ENCODE measurements around the gene MRPL23.

MRPL23 gene

DNA sequence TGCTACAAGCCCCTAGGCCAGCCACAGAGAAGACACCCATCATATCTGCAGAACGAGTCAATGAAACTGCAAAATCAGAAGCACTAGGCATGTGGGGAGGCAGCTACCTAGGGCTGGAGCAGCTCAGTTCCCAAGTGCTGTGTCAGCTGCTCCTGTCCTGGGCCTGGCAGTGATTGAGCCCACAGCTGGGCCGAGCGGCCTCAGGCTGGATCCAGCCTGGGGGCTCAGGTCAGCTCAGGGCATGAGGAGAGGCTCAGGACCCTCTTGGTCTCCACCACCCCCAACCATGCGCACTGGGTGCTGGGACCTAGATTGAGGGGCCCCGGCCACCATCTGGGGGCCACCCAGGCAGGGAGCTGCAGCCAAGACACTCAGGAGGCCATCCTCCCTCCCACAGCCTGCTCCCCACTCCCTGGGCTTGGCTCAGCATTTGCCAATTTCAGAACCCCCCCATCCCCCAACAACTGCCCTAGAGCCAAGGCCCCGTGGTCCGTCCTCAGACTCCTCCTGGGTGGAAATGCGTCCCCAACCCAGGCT lies 30.1 kb upstream of the MRPL23 start:
- in situ Hi-C loops (cut with HindIII; ENCODE audit: low pct_unique_long_range_greater_than_20kb, low sequenced_read_pairs) = no loop called here
- no peak for DNase-seq (ENCODE audit: low read depth in 1 of 2, low spot score in 1 of 2)

GRCh38 chr11:1917523-1918435 lies 29.4 kb upstream of the MRPL23 start:
- in situ Hi-C loops (cut with HindIII; ENCODE audit: low pct_unique_long_range_greater_than_20kb, low sequenced_read_pairs) = no loop called here
- peak in 1 of 2 experiments; percentile 31 for DNase-seq (ENCODE audit: low read depth in 1 of 2, low spot score in 1 of 2)
- no peak for TF ChIP-seq JUND (IDR thresholded peaks at IDR 0.05; ENCODE audit: low read depth)

More for the DNA sequence above, 30.1 kb upstream of the MRPL23 start:
- no peak for TF ChIP-seq JUND (IDR thresholded peaks at IDR 0.05; ENCODE audit: low read depth)

GRCh38 chr11:1918436-1919315 lies 28.5 kb upstream of the MRPL23 start:
- no peak for TF ChIP-seq JUND (IDR thresholded peaks at IDR 0.05; ENCODE audit: low read depth)
- peak; percentile 31 to 45 for DNase-seq (ENCODE audit: low read depth in 1 of 2, low spot score in 1 of 2)
- in situ Hi-C loops (cut with HindIII; ENCODE audit: low pct_unique_long_range_greater_than_20kb, low sequenced_read_pairs) = no loop called here

DNA sequence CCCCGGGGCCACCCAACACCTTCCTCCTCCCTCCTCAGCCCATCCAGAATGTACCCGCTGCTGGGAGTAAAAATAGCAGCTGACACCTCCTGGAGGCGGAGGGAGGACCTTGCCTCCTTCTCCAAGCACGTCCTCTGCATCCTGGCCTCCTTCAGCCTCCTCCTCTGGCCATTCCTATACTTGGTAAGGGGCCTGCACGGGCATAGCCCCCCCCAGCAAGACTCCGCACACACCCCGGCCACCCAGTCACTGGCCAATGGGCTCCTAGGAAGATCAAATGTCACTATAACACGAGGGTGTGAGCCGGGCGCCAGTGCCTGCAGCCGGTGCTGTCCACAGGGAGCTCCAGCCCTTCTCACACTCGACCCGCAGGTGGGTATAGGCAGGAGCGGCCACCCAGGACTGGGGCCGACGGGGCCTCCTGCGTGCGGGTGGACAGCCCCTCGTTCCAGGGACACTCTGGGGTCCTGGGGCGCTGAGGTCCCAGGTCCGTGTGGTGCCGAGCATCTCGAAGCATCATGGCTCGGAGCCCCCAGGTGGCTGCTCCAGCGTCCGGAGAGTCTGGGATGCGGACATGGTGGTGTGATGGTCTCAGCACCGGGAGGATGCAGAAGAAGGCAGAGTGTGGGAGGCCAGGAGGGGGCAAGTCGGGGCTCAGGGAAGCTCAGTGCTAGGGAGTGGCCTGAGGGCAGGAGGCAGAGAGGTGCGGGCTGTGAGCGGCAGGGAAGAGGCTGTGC lies 27.6 kb upstream of the MRPL23 start, which contains the start of gene TNNT3:
Gene TNNT3 (plus strand): TSS at position 313 of the 737 bp plus-strand sequence. CDS start 3,172 bp downstream, outside the sequence.
- peak; percentile 18 to 33 for DNase-seq (ENCODE audit: low read depth in 1 of 2, low spot score in 1 of 2)
- no peak for TF ChIP-seq JUND (IDR thresholded peaks at IDR 0.05; ENCODE audit: low read depth)
- in situ Hi-C loops (cut with HindIII; ENCODE audit: low pct_unique_long_range_greater_than_20kb, low sequenced_read_pairs) = no loop called here

DNA sequence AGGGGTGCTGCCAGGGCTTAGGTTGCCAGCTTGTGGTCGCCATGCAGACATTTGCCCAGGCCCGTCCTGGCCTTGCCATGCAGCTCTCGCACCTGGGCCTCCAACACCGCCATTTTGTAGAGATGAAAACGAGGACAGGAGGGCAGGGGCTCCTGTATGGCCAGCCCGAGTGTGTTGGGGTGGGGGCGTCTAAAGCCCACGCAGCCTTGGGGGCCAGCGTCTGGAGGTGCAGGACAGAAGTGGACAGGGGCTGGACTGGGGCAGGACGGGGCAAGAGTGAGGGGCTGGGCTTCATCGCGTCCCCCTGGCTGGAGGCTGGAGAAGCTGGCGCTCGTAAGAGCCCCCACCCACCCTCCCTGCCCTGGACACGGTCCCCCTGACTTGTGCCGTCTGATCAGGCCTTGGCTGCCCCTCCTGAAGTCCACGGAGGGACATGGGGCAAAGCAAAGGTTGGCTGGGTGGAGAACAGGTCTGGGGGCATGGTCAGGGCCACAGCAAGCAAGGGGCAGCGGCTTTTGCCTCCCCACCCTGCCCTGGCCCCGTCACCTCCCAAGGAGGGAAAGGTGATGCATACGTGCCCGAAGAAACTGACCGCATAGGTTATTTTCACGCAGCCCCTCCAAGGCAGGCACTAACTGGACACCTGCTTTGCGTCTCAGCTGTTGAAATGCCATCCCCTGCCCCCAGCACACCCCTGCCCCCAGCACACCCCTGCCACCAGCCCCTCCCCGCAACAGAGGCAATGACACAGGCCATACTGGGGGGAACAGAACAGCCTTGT lies 26.8 kb upstream of the MRPL23 start:
- DNase-seq (ENCODE audit: low read depth in 1 of 2, low spot score in 1 of 2) = no peak
- in situ Hi-C loops (cut with HindIII; ENCODE audit: low pct_unique_long_range_greater_than_20kb, low sequenced_read_pairs) = no loop called here
- no peak for TF ChIP-seq JUND (IDR thresholded peaks at IDR 0.05; ENCODE audit: low read depth)

DNA sequence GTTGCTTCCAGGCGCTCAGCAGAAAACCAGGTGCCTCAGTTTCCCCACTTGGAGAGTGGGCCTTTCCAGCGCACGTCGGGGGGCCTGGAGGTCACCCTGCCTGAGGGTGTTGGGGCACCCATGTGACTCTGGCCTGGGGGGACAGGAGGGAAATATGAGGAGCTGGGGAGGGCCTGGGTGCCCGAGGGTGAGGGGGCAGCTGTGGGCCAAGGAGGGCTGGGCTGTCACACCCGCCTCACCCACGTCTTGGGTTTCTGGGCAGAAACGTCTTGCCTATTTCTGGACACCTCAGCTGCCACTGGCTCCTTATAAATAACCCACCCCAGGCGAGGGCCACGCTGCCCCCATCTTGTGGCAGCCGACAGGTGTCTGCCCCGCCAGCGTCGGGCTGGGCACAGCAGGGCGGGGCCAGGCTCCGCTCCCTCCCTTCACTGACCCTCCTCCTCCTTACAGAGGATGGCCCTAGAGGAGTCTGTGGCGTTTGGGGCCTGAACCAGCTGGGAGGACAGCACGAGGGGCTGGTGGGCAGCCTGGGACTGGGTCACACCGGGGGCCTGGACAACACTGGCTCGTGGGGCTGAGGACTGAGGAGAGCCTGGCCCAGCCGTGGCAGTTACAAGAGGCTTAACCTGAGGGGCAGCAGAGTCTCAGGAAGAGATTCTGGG lies 26.1 kb upstream of the MRPL23 start:
- in situ Hi-C loops (cut with HindIII; ENCODE audit: low pct_unique_long_range_greater_than_20kb, low sequenced_read_pairs) = no loop called here
- no peak for TF ChIP-seq JUND (IDR thresholded peaks at IDR 0.05; ENCODE audit: low read depth)
- DNase-seq (ENCODE audit: low read depth in 1 of 2, low spot score in 1 of 2) = no peak

DNA sequence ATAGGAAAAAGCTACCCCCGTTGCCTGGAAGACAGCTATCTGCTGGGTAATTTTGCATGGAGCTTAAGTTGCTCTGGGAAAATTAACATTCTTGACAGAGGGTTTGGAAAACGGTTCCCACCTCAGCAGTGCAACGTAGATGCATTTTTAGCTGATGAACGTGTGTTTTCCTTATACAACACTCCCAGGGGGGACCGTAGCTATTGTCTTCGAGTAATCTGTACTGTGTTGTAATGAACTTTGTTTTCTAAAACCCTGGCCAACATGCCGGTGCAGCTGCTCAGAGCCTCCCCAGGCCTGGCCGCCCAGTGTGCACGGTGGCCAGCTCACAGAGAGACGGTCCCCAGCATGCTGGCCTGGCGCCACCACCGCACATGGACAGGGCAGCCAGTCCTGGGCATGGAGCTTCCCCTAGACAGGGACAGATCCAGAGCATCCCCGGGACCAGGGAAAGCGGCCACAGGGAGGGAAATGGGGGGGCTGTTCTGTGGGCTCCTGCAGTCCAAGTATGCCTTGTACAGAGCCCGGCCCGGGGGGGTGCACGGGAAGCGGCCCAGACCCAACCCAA lies 25.5 kb upstream of the MRPL23 start:
- in situ Hi-C loops (cut with HindIII; ENCODE audit: low pct_unique_long_range_greater_than_20kb, low sequenced_read_pairs) = no loop called here
- no peak for DNase-seq (ENCODE audit: low read depth in 1 of 2, low spot score in 1 of 2)
- no peak for TF ChIP-seq JUND (IDR thresholded peaks at IDR 0.05; ENCODE audit: low read depth)

GRCh38 chr11:1922481-1923081 lies 24.6 kb upstream of the MRPL23 start:
- TF ChIP-seq JUND (IDR thresholded peaks at IDR 0.05; ENCODE audit: low read depth) = no peak
- in situ Hi-C loops (cut with HindIII; ENCODE audit: low pct_unique_long_range_greater_than_20kb, low sequenced_read_pairs) = no loop called here
- no peak for DNase-seq (ENCODE audit: low read depth in 1 of 2, low spot score in 1 of 2)

DNA sequence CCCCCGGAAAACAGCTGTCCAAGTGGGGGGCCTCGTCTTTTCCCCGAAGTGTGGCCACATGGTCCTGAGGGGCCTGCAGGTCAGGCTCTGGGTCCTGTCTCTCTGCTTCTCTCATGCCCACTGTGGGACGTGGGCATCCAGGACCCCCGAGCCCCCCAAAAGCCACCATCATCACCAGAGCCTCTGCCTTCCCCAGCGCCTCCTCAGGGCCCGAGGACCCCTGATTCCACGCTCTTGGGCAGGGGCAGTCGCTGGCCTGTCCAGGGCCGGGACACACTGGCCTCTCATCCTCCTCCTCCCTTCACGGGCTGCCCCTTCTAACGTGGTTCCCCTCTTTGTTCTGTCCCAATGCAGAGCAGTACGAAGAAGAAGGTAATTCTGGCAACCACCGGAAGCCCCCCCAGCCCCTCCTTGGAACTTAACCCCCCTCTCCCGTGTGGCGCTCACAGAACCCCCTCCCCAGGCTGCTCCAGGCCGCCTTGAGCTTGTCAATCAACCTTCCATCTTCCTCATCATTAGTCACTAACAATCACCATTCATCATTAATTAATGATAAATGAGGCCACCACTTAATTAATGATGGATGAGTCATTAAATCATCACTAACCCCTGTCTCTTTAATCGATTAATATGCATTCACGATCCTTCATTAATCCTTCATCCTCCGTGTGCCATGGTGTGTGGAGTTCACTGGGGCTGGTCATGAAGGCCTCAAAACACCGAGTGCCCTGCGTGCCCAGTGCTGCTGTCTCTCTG lies 23.8 kb upstream of the MRPL23 start:
- TF ChIP-seq JUND (IDR thresholded peaks at IDR 0.05; ENCODE audit: low read depth) = no peak
- DNase-seq (ENCODE audit: low read depth in 1 of 2, low spot score in 1 of 2) = no peak
- in situ Hi-C loops (cut with HindIII; ENCODE audit: low pct_unique_long_range_greater_than_20kb, low sequenced_read_pairs) = no loop called here

GRCh38 chr11:1924181-1924580 lies 23.0 kb upstream of the MRPL23 start:
- no peak for TF ChIP-seq JUND (IDR thresholded peaks at IDR 0.05; ENCODE audit: low read depth)
- no peak for DNase-seq (ENCODE audit: low read depth in 1 of 2, low spot score in 1 of 2)
- in situ Hi-C loops (cut with HindIII; ENCODE audit: low pct_unique_long_range_greater_than_20kb, low sequenced_read_pairs) = no loop called here

All from T47D (cell line).